ENCODE results near the gene ANKRD24.
"Not testable (repeated sequence)": the region's sequence is repeated elsewhere in the genome, so short reads cannot be mapped to it uniquely, and the experiment has no call there.

DNA sequence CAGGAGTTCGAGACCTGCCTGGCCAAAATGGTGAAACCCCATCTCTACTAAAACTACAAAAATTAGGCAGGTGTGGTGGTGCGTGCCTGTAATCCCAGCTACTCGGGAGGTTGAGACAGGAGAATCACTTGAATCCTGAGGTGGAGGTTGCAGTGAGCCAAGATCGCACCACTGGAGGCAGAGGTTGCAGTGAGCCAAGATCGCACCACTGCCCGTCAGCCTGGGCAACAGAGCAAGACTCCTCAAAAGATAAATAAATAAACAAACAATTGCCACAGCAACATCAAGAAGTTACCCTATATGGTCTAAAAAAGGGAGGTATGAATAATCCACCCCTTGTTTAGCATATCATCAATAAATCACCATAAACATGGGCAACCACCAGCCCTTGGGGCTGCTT is 63.4 kb downstream of the ANKRD24 start:
- TF ChIP-seq EZH2 (IDR thresholded peaks at IDR 0.05; ENCODE audit: borderline replicate concordance, low read depth, low read length, severe bottlenecking); POLR2A (IDR thresholded peaks at IDR 0.05; ENCODE audit: low read depth, low read length); FOS (IDR thresholded peaks at IDR 0.05; ENCODE audit: borderline replicate concordance, insufficient read depth, low read length); GATA2 (IDR thresholded peaks at IDR 0.05; ENCODE audit: insufficient read depth, insufficient read length, low read depth, low read length): not testable (repeated sequence)
- TF ChIP-seq, protein P1, sequence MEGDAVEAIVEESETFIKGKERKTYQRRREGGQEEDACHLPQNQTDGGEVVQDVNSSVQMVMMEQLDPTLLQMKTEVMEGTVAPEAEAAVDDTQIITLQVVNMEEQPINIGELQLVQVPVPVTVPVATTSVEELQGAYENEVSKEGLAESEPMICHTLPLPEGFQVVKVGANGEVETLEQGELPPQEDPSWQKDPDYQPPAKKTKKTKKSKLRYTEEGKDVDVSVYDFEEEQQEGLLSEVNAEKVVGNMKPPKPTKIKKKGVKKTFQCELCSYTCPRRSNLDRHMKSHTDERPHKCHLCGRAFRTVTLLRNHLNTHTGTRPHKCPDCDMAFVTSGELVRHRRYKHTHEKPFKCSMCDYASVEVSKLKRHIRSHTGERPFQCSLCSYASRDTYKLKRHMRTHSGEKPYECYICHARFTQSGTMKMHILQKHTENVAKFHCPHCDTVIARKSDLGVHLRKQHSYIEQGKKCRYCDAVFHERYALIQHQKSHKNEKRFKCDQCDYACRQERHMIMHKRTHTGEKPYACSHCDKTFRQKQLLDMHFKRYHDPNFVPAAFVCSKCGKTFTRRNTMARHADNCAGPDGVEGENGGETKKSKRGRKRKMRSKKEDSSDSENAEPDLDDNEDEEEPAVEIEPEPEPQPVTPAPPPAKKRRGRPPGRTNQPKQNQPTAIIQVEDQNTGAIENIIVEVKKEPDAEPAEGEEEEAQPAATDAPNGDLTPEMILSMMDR (IDR thresholded peaks at IDR 0.05; ENCODE audit: extremely low read depth in 1 of 2, insufficient read depth in 1 of 2, low read depth in 1 of 2, low read length in 2 of 2): not testable (repeated sequence)
- TF ChIP-seq, protein P2, sequence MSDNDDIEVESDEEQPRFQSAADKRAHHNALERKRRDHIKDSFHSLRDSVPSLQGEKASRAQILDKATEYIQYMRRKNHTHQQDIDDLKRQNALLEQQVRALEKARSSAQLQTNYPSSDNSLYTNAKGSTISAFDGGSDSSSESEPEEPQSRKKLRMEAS (IDR thresholded peaks at IDR 0.05; ENCODE audit: insufficient read depth, insufficient read length): not testable (repeated sequence)
